Activated CD8-positive, alpha-beta memory T cell treated with anti-CD3 and anti-CD28 coated beads, Interleukin-2, amount 50 U/mL, for 1 hour (primary cell): ENCODE measurements around the gene GTSE1.

Experiments used
- DNase-seq: peaks from one replicate; pipeline ENCODE4 v3.0.0-alpha.2; 2020; ENCODE audit errors: extremely low read depth

The GTSE1 gene

DNA sequence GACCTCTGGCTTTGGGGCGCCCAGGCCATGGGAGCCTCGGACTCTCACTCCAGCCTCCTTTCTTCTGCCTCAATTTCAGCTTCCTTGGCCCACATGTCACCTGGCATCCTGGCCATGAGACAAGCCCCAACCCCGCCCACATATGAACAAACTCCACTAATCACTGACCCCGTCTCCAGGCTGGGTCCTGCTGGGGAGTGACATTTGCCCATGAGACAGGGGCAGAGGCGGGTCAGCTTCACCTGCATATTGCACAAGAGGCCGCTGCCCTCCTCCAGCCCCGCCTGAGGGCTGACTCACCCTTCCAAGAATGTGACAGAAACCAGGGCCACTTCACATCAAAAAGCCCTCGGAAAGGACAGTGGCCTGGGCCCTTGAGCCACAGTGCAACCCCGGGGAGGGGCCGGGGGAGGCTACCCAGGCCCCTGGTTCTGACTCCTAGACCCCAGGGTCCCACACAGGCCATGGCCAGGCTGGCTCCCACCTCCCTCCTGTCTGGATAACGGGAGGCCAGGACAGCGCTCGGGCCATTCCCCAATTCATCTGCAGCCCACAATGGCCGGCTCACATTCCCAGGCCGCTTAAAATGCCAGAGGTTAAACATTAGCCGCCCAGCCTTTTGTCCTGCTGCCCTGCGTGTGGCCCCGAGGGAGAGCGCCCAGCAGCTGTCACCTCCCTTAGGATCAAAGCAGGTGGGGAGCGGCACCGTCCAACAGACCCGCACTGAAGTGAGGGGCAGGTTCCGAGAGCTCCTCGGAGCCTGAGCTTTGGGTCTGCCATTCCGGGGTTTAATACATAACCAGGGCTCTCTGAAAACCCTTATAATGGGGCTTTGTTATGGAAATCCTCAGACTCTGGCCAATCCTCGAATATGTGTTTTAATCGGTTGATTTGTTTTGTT, 81.1 kb downstream of the GTSE1 start:
- DNase-seq: no peak

DNA sequence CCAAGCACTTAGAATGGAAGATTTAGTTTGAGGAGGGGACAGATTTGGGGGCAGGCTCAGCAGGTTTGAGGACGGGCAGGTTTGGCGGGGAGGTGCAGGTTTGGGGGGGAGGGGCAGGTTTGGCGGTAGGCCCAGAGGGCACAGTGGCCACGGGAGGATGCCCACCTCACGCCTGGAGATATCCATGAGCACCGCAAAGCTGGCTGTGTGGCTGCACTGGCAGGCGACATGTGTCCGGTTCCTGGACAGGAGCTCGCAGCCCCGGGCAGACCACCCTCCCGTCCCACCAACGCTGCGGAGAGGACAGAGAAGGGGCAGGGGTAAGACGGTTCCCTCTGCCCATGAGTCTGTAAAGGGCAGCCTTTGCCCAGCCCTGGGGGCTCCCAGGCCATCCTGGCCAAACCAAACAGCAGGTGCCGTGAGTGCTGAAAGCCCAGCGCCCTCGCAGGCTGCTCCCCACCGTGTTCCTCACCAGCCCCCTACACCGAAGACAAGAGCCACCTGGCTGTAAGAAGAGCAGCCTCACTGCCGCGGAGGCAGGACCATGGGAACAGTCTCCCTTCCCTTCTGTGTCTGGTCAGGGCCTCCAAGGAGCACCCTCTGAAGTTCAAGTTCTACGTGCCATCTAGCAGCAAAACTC, 81.9 kb downstream of the GTSE1 start:
- DNase-seq: no peak

DNA sequence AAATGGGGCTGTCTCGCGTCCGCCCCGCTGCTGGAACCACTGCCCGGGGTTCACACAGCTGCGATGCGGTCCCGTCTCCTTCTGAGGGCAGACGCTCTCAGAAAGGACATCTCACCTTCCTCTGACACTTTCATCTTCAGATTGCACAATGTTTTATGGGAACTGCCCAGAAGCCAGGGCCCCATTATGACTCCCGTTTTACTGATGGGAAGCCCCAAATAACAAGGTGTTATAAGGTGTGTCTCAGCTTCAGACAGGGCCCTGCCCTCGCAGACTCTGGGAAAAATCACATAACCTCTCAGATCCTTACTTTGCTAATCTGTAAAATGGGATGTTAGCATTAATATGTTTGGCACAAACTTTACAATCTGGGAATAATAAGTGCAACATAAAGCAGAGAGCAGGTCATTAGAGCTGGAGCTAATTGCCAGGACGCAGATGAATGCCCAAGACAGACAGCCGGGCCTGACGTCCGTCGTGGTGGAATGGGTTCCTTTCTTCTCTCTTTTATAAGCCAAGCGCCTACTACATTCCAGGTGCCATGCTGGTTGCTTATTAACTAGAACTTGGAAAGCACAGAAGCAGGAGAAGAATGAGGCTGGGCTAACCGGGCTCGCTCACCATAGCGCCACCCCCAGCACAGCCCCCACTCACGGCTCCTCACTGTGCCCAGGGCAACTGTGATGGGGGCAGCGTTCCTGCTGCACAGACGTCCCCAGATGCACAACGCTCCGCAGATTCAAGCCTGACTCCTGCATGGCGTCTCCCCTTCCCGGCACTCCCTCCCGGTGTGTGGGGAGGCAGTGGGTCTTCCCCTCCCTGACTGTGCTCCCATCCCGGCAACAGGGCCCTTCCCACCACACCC, 82.6 kb downstream of the GTSE1 start:
- no peak for DNase-seq

DNA sequence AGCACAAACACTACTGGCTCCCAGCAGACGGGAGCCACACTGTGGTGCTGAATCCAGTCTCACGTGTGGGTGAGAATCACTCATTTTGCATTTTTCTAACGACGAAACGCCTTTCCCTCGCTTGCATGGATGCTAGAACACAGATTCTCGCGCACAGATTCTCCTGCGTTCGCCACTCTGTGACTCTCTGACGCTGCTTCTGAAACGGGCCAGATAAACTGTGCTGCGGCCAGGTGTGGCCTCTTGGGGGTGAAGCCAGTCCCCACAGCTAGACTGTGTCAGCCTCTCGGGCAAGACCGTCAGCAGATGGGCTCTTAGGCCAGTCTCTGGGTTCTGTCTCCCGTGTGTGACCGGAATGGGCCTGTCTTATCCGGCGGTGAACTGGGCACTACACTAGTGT, 83.4 kb downstream of the GTSE1 start:
- no peak for DNase-seq
